Inflammatory macrophage (primary cell): ENCODE data around the gene PFN1.
A peak's percentile ranks its signal among the peaks of the same experiment; 100 is the strongest.

Source experiments
- DNase-seq, 2 donors: peaks; one replicate each; pipeline ENCODE4 v3.0.0-alpha.2; 2020 to 2022

Gene PFN1

DNA sequence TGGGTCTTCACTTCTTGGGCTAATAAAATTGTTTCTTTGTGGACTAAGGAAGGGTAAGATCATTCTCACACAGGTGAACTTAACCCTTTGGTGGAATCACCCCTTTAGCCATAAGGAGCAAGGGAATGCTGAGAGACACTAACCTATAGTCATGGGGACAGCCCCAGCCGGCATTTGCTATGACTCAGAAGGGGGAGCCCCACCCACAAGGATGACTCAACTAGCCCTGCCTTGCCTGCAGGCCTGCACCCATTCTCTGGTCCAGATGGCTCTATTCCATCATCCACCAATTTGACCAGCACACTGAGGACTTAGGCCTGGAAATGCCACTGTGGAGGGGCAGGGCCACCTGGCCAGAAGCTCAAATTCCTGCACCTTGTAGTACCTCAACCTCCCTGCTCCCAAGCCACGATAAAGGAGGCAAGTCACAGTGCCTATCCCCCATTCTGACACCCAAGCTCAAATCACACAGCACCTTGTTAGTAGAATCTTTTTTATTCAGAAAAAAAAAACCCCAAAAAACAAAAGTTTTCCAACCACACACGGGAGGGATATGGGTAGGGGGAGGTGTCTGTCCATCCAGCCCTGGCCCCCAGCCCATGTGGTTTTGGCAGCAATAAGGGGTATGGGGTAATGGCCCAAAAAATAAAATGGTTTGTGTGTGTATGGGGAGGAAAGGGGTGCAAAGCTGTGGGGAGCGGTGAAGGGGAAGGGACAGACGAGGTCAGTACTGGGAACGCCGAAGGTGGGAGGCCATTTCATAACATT, 3.0 kb downstream of the PFN1 start:
- DNase-seq, result peak; percentile 82 to 90

DNA sequence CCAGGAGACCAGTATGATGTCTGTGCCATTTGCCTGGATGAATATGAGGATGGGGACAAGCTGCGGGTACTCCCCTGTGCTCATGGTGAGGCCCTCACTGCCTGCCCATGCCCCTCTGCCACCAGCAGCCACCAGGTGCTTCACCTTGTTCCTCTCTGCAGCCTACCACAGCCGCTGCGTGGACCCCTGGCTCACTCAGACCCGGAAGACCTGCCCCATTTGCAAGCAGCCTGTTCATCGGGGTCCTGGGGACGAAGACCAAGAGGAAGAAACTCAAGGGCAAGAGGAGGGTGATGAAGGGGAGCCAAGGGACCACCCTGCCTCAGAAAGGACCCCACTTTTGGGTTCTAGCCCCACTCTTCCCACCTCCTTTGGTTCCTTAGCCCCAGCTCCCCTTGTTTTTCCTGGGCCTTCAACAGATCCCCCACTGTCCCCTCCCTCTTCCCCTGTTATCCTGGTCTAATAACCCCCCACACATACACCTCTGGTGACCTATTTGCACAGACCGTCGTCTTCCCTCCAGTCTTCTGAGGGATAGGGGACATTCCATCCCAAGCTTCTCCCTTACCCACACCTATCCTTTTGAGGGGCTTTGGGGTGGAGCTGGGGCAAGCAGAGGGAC, 3.7 kb downstream of the PFN1 start:
- no peak for DNase-seq

DNA sequence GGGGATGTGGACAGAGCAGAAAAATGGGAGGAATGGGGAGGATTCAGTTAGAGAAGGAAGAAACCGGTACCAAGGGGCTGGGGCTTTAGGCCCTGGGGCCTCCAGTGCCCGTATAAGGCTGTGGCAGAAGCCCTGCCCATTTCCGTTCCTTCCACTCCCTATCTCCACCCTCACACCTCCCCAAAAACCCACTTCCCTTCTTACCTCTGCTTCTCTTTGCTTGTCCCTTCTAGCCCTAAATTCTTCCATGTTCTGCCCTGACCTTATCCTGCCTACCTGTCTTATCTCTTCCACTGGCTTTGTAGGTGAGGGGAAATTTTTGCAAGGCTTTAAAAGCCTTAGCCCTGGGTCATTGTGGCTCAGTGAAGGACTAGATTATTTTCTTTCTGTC, 4.2 kb downstream of the PFN1 start:
- peak in 1 of 2 donors; percentile 31 for DNase-seq

DNA sequence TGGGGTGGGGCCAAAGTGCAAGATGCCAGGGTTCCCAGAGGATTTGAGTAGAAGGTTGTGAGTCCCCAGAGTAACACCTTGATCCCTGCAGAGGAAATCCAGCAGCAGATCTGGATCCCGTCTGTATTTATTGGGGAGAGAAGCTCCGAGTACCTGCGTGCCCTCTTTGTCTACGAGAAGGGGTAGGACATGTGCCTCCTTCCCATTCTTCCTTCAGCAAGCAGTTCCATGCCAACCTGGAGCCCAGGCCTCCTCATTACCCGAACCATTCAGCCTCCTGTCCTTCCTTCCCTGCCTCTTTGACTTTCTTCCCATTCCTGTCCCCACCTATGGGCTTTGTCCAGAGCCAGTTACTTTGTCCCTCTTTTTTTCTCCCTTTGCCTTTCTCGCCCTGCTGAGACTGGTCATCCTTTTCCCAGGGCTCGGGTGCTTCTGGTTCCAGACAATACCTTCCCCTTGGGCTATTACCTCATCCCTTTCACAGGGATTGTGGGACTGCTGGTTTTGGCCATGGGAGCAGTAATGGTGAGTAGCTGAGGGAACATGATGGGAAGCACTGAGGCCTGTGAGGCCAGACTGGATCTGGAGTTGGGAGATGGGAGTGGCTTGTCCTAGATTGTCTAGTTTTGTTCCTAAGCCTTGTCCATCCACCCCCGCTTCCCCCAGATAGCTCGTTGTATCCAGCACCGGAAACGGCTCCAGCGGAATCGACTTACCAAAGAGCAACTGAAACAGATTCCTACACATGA, 5.4 kb downstream of the PFN1 start:
- DNase-seq, result no peak

DNA sequence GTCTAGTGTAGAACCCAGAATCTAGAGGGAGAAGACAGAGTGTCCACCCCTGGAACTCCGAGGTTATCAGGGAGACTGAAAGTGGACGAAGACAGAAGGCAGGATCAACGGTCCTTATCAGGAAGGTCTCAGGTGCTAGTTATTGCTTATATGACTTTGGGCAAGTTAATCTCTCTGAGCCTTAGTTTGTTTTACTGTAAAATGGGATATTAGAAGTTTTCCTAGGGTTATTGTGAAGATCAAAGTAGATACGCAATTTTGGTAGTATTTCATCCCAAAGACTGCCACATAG, 7.1 kb downstream of the PFN1 start:
- no peak for DNase-seq

DNA sequence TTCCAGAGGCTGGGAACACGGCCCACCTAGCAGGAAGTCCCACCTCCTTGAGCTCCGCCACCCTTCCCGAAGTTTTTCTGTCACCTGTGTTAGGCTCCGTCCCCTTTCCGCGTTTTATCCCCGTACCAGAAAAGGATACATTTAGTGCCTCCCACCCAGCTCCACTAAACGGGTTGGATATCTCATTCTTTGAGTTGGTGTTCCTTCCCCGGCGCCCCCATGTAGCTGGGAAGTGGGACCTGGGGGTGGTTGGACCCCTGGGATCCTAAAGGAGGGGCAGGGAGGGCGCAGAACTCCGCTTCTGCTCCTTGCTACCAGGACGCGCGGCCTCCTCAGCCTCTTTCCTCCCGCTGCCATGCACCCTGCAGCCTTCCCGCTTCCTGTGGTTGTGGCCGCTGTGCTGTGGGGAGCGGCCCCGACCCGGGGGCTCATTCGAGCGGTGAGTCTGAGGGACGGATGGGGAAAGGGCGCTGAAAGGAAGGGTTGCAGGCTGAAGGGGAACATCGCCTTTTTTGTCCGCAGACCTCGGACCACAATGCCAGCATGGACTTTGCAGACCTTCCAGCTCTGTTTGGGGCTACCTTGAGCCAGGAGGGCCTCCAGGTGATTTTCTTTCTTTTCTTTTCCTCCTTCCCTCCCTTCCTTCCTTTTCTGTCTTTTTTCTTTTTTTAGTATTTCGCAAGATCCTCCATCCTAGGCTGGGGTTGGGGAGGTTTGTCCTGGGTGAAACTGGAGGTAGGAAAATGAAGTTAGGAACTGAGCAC, 7.6 kb downstream of the PFN1 start:
- DNase-seq, result peak in 1 of 2 donors; percentile 16

DNA sequence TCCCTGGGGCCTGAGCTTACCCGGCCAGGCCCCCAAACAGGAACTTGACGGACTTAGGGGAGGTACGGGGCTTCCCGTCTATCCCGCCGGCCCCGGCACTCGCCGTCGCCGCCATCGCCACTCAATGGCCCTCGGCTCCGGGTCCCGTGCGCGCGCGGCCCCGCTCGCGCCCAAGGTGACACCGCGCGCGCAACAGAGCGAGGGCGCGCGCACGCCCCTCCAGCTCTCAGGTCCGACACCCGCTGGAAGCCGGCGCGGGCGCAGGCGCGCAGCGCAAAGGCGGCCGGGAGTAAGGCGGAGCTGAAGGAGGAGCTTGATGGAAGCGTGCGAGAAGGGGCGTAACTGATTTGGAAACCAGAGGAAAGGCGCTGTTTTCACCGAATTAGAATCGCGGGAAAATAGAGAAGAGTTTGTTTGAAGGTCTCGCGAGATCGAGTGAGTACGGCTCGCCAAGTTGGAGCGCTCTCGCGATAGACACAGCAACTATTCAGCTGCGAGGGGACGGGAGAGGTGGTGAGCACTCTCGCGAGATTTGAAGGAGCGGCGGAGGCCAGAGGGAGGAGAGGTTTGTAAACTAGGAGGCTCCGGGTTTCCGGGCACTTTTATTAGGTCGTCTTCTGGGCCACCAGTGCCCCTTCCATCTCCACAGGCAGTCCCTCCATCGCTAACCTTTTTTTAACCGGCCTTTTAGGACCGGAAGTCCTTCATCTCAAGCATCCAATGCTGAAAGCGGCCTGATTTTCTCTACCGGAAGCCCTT, 8.4 kb downstream of the PFN1 start, which contains the start of the genes RNF167 and SLC25A11:
RNF167 (plus strand) TSS at position 473 of the 759 bp plus-strand sequence. CDS start 642 bp downstream, outside the sequence.
SLC25A11 (minus strand) TSS at position 251 of the 759 bp plus-strand sequence; CDS start at position 115, 136 bp downstream.
- DNase-seq, result peak; percentile 99 to 100

DNA sequence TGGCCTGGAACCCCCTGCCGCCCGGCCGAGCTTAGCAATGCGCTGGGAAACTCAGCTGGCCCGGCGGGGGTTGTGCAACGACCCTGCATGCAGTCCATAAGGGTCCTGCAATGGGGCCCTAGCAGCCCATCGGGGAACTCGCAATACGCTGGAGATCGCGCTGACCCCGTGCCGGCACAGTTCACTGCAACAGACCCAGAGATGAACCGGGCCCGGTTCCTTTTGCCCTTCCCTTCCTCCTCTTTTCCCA, 8.9 kb downstream of the PFN1 start:
- no peak for DNase-seq

DNA sequence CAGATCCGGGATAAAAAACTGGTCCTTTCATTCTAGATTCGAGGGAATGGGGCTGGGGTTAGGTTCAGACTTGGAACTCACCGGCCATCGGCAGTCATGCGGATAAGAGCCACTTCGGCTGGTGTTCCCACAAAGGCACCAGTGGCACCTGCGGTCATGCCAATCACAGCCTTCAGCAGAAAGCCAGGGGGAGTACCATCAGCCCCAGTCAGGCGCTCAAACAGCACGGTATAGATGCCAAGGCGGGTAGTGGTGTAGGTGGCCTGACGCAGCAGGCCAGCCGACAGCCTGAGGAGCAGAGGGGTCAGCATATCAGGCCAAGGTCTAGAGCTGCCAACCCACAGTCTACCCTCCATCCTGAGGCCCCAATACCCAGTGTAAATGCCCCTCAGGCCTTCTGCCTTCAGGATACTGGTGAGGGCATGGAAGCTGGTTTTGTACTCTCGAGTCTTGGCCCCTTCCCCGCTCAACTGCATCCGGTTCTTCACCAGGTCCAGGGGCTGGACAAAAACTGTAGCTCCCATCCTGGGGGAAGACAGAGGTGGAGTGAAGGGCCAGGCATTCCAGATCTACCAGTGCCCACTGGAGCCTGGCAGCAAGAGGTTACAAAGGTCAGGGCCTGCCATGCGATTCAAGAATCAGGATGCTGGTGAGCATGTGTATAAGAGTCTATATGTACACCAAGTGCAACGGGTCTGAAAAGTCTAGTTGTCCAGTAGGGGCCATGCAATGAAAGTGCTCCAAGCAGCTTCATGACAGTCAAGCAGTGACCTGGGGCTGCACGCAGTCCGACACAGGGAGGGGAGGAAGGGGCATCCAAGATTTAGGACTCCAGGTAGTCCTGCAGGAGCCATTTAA, 9.4 kb downstream of the PFN1 start:
- peak in 1 of 2 donors; percentile 14 for DNase-seq

DNA sequence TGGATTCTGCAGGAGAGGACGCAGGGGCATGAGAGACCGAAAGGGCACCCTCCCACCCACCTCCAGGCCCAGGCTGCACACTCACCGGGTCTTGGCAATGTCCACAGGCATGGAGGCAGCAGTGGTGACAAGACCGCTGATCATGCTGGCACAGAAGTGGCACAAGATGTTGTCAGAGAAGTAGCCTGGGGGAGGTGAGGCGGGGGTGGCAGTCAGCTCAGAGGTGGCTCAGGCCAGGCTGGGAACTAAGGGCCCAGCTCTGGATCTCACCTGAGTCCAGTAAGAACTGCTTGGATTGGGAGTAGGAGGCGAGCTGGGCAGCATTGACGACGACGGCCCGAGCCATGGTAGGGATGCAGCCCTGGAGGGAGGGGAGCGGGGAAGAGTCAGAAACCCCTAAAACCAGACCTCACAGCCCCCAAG, 10.2 kb downstream of the PFN1 start:
- DNase-seq, result no peak

DNA sequence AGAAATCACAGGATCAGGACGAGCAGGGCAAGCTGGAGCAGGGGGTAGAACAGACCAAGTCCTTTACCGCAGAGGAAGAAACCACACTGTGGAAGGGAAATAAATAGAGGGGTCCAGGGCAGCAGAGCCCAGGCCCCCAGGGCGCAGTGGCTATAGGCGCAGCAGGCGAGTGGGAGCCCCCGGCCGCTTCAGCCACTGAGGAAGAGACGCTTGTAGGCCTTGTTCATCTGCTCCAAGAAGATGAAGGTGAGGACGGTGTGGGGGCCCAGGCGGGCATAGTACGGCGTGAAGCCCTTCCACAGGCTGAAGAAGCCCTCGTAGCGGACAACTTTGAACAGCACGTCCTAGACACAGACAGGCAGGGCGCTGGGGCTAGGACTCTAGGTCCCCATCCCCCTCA, 10.8 kb downstream of the PFN1 start:
- DNase-seq, result no peak

DNA sequence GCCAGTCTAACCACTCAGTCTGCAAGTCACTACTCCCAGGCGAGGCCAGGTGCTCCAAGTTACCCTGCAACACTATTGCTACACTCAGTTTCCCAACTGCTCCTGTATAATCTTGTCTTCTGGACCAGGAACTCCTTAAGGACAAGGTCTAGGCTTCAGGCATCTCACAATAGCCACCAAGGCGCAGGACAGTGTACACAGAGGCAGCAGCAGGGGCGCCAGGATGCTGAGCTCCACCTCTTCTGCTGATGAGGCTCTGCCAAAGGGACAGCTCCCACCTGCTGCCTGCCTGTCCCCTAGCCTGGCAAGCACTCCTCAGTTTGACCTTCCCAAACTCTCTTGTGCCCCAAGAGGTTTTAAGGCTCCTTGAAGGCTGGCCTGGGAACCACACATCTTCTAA, 11.9 kb downstream of the PFN1 start:
- DNase-seq, result no peak

DNA sequence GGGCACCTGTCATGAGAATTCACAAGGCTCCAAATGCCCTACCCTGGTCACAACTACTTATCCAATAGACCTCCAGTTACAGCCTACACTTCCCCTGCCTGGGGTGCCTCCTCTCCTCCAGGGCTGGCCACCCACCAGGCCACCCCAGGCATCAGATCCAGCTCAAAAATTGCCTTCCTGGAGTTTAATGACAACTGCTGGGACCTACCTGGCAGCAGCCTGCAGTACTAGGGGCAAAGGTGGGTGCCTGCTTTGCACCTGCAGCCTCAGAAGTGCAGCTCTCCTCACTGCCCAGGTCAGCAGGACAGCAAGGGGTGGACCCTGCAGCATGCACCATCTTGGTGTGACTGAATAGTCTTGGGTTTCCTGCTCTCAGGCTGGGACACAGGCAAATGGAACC, 12.7 kb downstream of the PFN1 start:
- DNase-seq, result no peak

DNA sequence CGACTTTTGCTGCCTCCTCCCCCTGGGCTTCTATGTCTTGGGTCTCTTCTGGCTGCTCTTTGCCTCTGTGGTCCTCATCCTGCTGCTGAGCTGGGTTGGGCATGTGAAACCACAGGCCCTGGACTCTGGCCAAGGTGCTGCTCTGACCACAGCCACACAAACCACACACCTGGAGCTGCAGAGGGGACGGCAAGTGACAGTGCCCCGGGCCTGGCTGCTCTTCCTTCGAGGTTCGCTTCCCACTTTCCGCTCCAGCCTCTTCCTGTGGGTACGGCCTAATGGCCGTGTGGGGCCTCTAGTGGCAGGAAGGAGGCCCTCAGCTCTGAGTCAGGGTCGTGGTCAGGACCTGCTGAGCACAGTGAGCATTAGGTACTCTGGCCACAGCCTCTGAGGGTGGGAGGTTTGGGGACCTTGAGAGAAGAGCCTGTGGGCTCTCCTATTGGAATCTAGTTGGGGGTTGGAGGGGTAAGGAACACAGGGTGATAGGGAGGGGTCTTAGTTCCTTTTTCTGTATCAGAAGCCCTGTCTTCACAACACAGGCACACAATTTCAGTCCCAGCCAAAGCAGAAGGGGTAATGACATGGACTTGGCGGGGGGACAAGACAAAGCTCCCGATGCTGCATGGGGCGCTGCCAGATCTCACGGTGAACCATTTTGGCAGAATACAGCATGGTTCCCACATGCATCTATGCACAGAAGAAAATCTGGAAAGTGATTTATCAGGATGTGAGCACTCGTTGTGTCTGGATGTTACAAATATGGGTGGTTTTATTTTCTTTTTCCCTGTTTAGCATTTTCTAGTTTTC, 14.0 kb downstream of the PFN1 start:
- peak; percentile 53 to 66 for DNase-seq

DNA sequence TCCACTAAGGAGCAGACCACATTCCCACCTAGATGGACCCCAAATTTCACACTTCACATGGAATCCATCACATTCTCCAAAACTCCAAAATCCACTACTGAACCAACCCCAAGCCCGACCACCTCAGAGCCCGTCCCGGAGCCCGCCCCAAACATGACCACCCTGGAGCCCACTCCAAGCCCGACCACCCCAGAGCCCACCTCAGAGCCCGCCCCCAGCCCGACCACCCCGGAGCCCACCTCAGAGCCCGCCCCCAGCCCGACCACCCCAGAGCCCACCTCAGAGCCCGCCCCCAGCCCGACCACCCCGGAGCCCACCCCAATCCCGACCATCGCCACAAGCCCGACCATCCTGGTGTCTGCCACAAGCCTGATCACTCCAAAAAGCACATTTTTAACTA, 14.7 kb downstream of the PFN1 start:
- no peak for DNase-seq

DNA sequence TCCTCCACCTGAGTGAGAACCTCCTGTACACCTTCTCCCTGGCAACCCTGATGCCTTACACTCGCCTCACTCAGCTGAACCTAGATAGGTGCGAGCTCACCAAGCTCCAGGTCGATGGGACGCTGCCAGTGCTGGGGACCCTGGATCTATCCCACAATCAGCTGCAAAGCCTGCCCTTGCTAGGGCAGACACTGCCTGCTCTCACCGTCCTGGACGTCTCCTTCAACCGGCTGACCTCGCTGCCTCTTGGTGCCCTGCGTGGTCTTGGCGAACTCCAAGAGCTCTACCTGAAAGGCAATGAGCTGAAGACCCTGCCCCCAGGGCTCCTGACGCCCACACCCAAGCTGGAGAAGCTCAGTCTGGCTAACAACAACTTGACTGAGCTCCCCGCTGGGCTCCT, 15.6 kb downstream of the PFN1 start:
- DNase-seq, result no peak

DNA sequence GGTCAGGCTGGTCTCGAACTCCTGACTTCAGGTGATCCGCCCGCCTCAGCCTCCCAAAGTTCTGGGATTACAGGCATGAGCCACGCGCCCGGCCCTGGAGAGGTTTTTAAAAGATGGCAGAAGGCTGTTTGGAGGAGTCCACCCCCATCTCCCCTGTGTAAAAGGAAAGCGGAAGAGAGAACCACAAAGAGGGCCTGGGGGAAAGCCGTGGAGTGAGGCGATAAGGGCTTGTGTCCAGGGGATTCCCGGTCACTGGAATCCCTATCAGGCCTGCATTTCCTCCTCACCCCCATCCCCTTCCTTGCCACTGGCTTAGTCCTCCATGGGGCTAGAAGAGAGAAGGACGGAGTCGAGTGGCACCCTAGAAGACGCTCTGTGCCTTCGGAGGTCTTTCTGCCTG, 16.4 kb downstream of the PFN1 start, which contains the start of gene GP1BA:
GP1BA (plus strand) TSS at position 315 of the 400 bp plus-strand sequence. CDS start 328 bp downstream, outside the sequence.
- no peak for DNase-seq

DNA sequence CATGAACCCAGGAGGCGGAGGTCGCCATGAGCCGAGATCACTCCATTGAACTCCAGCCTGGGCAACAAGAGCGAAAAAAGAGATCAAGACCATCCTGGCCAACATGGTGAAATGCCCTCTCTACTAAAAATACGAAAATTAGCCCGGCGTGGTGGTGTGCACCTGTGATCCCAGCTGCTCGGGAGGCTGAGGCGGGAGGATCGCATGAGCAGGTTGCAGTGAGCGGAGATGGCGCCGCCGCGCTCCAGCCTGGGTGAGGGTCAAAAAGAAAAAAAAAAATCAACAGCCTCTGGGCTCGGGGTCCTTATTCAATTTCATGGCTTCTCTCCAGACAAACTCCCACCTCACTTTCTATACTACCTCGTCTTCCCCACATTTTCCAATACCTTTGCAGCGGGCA, 19.4 kb downstream of the PFN1 start:
- no peak for DNase-seq

DNA sequence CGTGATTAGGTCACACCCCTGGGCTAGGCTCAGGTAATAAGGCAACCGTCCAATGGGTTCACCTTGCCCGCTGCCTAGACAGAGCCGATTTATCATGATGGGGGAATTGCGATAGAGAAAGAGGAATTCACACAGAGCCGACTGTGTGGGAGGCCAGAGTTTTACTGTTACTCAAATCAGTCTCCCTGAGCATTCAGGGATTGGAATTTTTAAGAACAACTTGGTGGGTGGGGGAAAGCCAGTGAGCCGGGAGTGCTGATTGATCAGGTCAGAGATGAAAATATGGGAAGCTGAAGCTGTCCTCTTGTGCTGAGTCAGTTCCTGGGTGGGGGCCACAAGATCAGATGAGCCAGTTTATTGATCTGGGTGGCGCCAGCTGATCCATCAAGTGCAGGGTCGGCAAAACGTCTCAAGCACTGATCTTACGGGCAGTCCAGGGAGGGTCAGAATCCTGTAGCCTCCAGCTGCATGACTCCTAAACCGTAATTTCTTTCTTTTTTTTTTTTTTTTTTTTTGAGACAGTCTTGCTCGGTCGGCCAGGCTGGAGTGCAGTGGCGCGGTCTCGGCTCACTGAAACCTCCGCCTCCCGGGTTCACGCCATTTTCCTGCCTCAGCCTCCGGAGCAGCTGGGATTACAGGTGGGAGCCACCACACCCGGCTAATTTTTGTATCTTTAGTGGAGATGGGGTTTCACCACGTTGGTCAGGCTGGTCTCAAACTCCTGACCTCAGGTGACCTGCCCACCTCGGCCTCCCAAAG, 21.6 kb downstream of the PFN1 start:
- DNase-seq, result peak; percentile 55 to 58

DNA sequence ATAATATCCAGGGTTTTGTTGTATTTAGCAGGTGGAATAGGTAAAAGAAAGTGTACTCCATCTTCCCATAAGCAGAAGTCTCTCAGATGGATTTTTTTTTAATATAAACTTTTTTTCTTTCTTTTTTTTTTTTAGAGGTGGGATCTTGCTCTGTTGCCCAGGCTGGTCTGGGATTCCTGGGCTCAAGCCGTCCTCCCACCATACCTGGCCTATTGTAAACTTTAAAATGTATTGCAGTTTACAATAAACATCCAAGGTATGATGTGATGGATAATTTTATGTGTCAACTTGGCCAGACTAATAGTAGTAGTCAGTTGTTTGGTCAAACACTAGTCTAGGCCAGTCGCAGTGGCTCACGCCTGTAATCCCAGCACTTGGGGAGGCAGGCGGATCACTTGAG, 27.0 kb downstream of the PFN1 start:
- no peak for DNase-seq
